Activated CD8-positive, alpha-beta memory T cell treated with anti-CD3 and anti-CD28 coated beads, Interleukin-2, amount 50 U/mL, for 1 hour (primary cell): ENCODE data around the gene GNE.
"Not testable (repeated sequence)": the region's sequence is repeated elsewhere in the genome, so short reads cannot be mapped to it uniquely, and the experiment has no call there.

Experiments
- DNase-seq: peaks from one replicate; pipeline ENCODE4 v3.0.0-alpha.2; 2020; ENCODE audit errors: extremely low read depth

GNE gene

DNA sequence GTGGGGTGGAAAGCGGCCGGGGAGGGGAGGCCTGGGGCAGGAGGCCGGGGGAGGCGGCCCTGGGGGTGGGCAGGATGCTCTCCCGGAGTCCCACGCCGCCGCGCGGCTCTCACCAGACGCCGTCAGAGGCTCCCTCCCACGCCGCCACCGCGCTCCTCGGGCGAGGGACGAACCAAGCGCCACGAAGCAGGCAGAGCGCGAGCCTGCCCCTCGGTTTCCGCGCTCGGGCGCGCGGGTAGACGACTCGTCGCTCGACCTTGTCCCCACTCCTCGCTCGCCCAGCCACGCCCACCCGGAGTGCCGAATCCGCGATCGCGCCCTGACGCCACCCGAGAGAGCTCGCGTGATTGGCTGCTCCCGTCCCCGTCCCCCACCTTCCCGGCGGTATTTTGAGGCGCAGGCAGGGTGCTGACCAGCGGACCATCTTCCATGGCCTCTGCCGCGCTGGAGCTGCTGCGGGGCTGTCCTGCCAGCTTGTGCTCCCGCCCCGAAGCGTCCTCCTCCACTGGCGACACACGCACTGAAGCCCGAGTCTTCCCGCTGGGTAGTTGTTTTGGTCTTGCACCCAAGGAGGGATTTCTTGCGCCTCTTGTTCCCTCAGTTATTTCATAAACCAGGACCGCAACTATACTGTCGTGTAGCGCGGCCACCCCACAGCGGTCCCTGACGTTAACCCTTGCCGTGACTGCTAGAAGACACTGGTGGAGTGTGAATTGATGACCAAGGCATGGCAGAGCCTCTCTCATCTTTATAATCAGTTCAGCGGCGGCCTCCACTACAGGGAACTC is at the start of gene GNE:
Gene GNE, minus strand, starts transcription at position 241 of the 788 bp plus-strand sequence. CDS start 9,093 bp downstream, outside the sequence.
- DNase-seq, result peak; percentile 87

DNA sequence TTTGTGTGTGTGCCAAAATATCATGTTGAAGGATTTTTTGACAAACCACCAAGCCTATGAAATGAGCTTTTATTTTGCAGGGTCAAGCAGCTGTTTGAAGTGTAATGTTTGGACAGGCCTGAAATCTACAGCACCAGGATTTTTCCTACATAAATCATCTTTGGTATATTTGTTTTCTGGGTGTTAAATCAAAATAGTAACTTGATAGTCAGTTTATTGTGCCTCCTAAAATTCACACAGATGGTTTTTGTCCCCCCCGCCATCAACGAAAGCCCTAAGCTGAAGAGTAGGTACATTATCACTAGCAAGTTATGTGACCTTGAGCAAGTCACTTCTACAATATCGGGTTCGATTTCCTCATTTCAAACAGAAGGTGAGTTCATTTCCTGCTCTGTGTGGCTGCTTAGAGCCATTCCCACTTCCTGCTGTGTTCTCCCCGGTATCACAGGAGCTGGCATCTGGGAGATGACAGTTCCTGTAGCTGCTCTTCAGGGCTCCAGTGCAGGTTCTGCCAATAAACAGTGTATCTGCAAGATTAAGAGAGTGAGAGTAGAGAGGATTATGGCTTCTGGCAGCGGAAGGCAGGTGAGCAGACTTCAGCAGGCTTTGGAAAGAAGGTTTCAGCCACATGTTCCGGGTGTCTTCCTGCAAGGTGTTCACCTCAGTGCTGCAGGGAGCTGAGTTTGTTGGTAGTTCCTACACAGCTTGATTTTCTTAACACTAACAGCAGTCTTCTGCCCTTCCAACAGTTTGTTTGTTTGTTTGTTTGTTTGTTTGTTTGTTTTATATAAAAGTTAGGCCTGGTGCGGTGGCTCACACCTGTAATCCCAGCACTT is 48.4 kb upstream of the GNE start:
- no peak for DNase-seq

GRCh38 chr9:36304366-36304765 is 46.1 kb upstream of the GNE start:
- not testable (repeated sequence) for DNase-seq

GRCh38 chr9:36301227-36301626 is 43.0 kb upstream of the GNE start:
- DNase-seq, result no peak

DNA sequence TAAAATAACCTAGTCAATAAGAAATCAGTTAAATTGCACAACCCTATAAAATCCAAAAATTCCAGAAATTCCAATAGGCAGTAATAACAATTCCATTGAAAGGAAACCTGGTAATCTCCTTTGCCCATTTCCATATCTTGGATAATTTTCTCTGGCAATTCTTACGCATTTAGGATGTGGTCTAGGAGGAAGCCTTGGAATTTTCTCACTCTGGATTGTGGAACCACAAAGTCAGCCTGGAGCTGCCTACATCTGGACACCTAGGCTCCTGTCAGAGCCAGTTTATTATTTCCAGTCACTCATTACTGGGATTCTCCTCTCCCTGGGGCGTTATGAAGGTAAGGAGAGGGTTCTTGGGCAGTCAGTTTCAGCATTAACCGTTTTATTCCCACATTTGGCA is 40.3 kb upstream of the GNE start:
- no peak for DNase-seq

DNA sequence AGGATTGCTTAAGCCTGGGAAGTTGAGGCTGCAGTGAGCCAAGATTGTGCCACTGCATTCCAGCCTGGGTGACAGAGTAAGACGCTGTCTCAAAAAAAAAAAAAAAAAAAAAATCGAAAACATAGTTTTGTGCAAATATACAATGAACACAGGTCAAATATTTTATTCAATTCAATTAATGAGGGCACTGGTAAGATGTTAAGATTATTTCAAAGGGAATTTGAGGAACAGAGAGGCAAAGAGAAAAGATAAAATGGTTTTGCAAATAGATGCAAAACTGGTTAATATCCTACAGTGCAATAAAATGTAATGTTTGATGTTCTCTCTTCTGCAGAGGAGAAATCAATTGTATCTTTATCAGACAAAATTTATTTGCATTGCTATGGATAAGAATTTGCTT is 39.5 kb upstream of the GNE start:
- no peak for DNase-seq

- DNase-seq, result not testable (repeated sequence)
Measured at GRCh38 chr9:36294996-36295395, 36.7 kb upstream of the GNE start.

DNA sequence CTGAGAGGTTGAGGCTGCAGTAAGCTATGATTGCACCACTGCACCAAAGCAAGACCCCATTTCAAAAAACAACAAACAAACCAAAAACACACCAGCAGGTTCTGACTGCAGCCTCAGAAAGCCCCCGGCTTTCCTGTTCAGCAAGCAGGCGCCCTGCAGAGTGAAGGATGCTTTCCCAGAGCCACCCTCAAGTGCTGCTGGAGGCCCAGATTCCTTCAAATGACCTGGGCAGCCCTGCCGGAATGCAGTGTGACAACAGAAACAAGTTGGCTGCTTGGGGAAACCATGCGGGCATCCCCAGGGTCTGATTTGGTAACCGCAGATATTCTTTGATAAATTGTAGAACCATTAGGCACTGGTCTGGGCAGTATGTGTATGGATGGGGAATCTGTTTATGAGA is 35.7 kb upstream of the GNE start:
- no peak for DNase-seq

DNA sequence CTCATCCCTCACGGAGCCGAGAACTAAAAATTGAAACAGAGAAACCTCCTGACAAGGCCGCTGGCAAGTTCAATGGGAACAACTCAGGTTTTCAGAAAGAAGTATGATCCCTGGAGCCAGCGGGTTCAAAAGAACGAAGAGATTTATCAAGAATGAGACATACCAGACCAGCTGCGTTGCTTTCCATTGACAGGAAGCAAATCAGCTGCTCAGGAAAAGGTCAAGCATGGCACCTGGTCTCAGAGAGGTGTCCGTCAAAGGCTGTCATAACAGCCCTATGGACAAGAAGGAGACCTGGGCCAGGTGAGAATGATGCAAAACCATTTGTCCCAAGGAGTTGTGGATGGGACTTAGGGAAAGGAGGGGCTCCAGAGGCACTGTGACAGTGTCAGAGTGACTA is 34.9 kb upstream of the GNE start:
- DNase-seq, result no peak

DNA sequence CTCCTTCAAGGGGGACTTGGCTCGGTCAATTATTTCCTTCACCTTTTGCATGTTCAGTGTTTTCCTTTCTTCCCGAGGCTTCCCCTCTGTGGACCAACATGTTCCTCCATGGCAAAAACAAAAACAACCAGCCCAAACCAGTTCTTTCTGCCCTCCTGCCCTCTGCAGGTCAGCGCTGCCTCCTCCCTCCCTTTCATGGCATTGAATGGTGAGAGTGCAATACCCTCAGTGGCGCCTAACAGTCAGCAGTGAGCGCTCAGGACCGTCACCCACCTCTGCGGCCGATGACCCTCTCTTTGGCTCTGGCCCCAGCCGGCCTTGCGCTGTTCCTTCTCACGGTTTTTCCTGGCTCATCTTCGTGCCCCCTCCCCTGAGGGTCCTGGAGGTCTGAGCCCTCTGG is 34.4 kb upstream of the GNE start:
- no peak for DNase-seq

DNA sequence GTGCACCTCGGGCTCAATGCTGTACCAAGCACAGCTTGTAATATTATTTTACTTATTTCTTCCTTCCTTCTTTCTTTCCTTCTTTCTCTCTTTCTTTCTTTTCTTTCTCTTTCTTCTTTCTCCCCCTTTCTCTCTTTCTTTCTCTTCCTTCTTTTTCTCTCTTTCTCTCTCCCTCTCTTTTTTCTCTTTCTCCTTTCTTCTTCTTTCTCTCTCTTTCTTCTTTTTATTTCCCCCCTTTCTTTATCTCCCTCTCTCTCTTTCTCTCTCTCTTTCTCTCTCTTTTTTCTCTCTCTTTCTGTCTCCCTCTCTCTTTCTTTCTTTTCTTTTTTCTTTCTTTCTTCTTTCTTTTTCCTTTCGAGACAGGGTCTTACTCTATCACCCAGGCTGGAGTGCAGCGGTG is 32.7 kb upstream of the GNE start:
- no peak for DNase-seq

DNA sequence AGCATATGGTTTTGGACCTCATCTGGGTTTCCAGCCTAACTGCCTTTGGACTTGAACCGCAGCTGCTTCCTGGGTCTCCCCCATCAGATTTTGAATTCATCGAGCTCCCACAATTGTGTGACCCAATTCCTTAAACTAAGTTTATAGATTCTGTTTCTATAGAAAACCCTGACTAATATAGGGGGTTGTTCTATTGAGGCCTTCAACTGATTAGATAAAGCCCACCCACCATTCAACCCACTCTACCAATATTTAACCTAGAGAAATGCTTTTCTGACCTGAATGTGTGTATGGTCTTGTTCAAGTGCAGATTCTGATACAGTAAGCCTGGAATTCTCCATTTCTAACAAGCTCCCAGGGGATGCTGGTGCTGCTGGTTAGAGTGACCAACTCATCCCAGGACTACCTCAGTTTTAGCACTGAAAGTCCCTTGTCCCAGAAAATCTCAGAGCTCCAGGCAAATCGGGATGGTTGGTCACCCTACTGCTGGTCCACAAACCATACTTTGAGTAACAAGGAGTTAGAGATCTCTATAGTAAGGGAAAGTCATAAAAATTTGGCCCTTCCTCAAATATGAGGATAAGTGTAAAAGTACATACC is 31.7 kb upstream of the GNE start:
- DNase-seq, result no peak

- no peak for DNase-seq
Measured at GRCh38 chr9:36288070-36288469, 29.8 kb upstream of the GNE start.

DNA sequence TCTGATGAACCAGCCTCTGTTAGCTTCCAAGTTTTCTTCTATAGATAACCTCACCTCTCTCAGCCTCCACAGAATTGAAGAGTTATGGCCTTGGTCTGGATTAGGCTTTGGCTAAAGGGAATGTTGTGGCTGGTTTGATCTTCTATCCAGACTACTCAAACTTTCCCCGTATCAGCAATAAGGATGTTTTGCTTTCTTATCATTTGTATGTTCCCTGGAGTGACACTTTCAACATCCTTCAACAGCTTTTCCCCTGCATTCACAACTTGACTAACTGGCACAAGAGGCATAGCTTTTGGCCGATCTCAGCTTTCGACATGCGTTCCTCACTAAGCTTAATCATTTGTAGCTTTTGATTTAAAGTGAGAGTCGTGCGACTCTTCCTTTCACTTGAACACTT is 28.1 kb upstream of the GNE start:
- no peak for DNase-seq

- no peak for DNase-seq
Measured at GRCh38 chr9:36284226-36284625, 26.0 kb upstream of the GNE start.

DNA sequence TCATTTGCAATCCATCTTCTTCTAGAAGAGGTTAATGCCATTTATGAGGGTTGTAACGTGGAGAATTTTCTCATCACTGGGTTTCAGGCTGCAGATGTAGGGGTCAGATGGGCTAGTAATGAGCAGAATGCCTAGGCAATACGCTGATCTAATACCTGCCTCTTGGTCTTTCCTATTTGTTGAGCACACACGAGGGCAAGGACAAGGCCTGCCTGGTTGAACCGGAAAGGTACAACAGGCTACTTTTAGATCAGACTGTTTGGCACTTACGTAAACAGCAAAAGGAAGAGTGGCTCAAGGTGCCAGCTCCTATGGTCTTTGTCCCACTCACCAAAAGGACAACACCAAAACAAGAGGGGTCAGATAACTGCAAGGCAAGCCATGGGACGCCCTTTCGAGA is 24.0 kb upstream of the GNE start:
- DNase-seq, result no peak

DNA sequence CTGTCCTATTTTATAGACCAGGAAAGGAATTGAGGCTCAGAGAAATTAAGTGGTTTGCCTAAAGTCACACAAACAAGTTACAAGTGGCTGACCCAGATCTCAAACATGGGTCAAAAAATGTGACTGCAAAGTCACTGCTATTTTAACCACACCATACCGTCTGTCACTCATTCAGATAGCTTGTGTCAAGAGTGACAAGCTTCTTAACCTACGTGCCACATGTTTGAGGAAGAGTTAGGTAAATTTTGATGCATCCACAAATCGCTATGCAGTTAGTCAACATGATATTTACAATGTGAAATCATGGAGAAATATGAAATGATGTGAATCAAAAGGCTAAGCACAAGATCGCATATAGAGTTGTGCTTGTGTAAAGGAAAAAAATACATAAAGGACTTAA is 22.7 kb upstream of the GNE start:
- no peak for DNase-seq

- DNase-seq, result no peak
Measured at GRCh38 chr9:36278243-36278642, 20.0 kb upstream of the GNE start.

DNA sequence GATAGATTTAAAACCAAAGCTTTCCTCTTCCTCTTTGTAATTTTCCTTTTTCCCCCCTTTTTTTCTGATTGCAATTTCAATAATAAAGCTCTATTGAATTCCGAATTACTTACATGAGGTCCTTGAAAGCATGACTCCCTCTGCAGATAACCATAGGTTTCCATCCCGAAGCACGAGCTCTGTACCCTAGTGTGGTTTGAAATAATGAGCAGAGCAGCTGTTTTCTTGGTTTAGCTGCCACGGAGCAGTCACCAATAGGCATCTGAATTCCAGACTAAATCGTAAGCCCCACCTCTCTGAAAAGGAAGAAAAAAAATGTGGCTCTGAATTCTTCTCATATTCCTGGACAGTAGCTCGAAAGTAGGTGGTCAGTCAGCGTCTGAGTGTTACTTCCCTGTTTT is 18.5 kb upstream of the GNE start:
- DNase-seq, result no peak

GRCh38 chr9:36276254-36276653 is 18.0 kb upstream of the GNE start:
- no peak for DNase-seq

DNA sequence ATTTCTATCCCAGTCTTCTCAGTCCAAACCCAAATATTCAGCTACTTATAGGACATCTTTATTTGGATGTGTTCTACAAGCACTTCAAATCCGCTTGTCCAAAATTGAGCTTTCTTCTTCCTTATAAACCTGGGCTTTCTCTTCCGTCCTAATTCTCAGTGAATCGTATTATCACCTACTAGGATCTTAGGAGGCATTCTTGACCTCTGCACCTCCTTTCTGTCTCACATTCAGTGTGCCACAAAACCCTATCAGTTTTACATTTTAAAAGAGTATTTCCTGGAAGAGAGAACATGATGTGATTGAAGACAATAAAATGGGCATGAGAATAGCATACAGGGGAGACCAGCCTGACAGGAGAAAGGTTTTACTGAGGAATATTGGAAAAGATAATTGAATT is 16.8 kb upstream of the GNE start:
- DNase-seq, result no peak

- not testable (repeated sequence) for DNase-seq
Measured at GRCh38 chr9:36273354-36273753, 15.1 kb upstream of the GNE start.

DNA sequence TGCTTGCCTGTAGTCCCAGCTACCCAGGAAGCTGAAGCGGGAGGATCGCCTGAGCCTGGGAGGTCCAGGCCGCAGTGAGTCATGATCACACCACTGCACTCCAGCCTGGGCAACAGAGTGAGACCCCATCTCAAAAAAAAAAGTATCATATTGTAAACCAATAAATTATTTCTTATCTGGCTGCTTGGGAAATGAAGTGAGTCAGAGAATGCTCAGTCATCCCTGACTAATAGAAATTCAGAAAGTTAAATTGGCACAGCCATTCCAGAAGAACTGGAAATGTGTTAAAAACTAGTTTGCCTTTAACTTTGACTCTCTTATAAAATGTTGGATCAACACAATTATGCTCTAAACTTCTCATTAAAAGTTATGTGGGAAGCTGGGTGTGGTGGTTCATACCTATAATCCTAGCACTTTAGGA is 9.8 kb upstream of the GNE start:
- no peak for DNase-seq
